Left colon (tissue), 2 donors: ENCODE data around the gene NUDT2. TPM values are rescaled to one million over a fixed set of nuclear protein-coding genes. Genes with fewer than 3 reads are reported as not detected.
"Not testable (repeated sequence)": the region's sequence is repeated elsewhere in the genome, so short reads cannot be mapped to it uniquely, and the experiment has no call there.

ENCODE experiments used
- ATAC-seq: fragments of 200-7000 bp; cut with Tn5 transposase; one replicate; pipeline ENCODE4 v1.9.1; 2020; ENCODE audit warnings: mild to moderate bottlenecking, moderate library complexity
- DNase-seq, 2 donors: peaks; one replicate each; pipeline ENCODE4 v3.0.0-alpha.2; 2020
- intact Hi-C, 2 donors: fragments of 100-400 bp; cut with DNase I in 1 of 2; cut with micrococcal nuclease in 1 of 2; formaldehyde crosslinking; loops; one replicate each; pipeline versions ENCODE4 v1.11.2 to v1.14.0; 2022; cut with DNase I, micrococcal nuclease
- long read RNA-seq: library from polyadenylated mRNA; unstranded; transcript quantifications from one replicate; pipeline ENCODE4 v2.0.0, GENCODE V29; 2021
- total RNA-seq, 2 donors: library from RNA; stranded (reverse); fragmentation: NEBNext Ultra II Directional; extraction: Animal tissue kit (Norgen Biotek cat#: 25700); gene quantifications; one replicate each; pipeline ENCODE4 v1.2.1, GENCODE V29; 2021
- donor health status: DM: no; HTN: no; CAD: no.
- donor health status: DM: yes; HTN: yes; CAD: no.

Gene NUDT2
- total RNA-seq = 10 to 100 TPM; 14.0 to 19.2 TPM
- long read RNA-seq, partial matches to known transcripts = 1 of 10 reads
- long read RNA-seq, other reads (novel, unspliced or antisense) = 4 of 10 reads

DNA sequence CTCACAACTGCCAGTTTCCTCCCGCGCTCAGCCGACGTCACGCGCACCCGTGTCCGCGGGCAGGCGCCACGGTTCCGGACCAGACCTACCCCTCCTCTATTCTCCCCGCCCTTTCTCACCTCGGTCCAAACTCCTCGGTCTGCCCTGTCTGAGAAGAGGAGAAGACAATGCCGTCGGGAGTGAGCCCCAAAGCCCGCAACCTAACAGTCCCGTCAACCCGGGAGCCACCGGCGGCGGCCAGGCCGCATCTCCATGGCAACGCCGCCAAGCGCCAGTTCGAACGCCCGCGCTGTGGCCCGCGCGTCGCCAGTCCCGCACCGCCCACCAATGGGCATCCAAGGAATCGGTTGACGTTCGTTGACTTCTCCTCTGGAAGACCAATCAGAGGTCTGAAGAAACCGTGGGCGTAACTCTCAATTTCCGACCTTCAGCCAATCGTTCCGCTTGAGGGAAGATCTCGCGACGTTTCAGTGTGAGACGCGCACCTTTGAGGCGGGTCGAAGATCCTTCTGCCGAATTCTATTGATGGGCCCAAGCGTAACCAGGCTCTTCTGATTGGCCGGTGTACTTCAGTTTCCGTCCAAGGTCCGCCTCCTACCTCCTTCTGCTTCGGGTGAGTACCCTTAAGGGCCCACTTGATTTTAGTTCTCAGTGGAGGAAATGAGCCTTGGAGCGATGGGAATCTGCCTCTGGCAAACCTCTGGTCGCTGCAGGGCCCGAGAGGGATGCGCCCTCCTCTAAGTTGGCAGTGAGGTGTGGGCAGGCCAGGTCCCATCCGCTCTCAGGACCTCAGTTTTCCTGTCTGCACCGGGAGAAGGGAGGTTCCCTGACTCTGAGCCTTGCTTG, at the start of gene NUDT2, which contains the start of gene KIF24:
NUDT2 (plus strand) TSS at position 583 of the 846 bp plus-strand sequence. CDS start 9,471 bp downstream, outside the sequence.
KIF24 (minus strand) TSS at position 282 of the 846 bp plus-strand sequence. CDS start 17,922 bp downstream, outside the sequence.
- DNase-seq (peak; percentile 93 to 99), ATAC-seq (peak; percentile 91)
- intact Hi-C loops = no loop called here

DNA sequence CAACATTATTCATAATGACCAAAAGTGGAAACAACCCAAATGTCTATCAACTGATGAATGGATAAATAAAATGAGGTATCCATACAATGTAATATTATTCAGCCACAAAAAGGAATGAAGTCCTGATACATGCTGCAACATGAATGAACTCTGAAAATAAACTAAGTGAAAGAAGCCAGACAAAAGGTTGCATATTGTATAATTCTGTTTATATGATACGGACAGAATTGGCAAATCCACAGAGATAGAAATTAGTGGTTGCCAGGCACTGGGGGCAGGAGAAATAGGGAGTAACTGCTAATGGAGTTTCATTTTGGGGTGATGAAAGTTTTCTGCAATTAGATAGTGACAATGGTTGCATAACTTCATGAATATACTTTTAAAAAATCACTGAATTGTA, 47.3 kb upstream of the NUDT2 start:
- ATAC-seq (no peak), DNase-seq (no peak)
- intact Hi-C loops = no loop called here

DNA sequence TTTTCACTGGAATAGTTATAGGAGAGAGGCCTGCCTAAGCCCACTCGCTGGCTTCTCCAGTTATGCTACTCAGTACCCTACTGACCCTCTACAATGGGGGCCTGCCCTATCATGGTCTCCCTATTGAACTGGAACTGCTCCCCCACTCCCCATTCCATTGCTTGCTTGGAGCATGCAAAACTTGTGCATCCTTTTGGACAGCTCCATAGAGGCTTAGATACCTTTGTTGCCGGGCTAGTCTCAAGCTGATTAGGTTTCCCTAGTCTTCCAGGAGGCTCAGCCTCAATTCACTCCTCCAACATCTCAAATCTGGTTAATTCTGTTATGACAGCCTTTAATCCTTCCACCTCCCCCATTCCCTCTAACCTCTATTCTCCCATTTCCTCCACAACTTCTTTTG, 40.2 kb upstream of the NUDT2 start:
- intact Hi-C loops = no loop called here
- ATAC-seq = no peak

DNA sequence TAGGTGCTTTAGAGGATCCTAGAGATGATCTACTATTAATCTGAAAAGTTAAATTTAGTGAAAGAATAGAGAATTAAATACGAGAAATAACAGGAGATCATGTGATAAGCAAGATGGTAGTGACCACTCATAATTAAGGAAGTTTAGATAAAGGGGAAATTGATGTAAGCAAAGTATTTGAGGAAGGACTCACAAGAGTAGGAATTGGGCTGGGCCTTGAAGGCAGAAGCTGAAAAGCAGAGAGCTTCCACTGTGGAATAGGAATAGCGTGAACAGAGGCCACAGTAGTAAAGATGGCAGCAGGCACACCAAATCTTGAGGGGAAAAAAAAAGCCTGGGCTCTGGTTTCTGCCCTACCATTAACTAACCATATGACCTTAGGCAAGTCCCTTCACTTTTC, 38.3 kb upstream of the NUDT2 start:
- intact Hi-C loops = no loop called here
- ATAC-seq = no peak
- DNase-seq = no peak

More for the DNA sequence above, 40.2 kb upstream of the NUDT2 start:
- no peak for DNase-seq

DNA sequence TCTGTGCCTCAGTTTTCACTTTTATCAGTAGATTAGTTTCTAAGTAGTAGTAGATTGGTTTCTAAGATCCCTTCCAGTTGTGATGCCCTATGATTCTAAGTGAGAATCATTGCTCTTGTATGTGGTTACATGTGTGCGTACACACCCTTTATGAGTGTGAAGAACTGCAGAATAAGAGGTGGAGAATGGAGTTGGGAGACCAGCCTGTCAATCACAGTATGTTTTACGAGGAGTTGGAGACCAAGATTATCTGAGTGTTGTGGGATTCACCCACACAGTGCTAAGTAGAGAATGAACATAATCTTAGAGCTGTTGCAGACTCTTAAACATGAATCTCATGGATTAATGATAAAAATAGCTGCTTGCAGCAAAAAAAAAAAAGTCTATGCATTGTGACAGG, 37.9 kb upstream of the NUDT2 start:
- ATAC-seq (no peak), DNase-seq (no peak)
- intact Hi-C loops = no loop called here

DNA sequence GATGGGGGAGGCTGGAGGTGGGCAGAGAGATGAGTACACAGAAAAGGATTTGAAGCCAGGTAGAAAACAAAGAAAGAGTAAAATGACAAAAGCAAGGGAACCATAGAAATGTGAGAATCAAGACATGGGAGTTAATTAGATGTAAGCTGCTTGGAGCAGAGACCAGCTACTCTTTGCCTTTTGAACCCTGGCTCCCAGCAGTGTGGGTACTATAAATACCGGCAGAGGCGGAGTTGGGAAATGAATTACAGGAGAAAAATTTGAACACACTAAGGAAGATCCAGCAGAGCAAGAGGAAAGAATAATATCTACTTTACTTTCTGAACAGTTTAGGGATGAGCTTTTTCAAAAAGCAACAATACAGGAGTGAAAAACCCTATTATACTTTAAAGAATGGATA, 36.8 kb upstream of the NUDT2 start:
- intact Hi-C loops = no loop called here
- DNase-seq (no peak), ATAC-seq (peak; percentile 56)

DNA sequence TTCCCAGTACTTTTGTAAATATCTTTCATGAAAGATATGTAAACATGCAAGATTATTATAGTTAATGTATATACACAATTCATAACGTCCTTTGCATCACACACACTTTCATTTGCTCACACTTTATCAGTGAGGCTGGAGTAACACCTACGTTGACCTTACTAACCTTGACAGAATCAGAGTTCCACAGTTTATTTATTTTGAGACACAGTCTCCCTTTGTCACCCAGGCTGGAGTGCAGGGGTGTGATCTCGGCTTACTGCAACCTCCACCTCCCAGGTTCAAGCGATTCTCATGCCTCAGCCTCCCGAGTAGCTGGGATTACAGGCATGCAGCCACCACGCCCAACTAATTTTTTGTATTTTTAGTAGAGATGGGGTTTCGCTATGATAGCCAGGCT, 28.3 kb upstream of the NUDT2 start:
- ATAC-seq, DNase-seq, intact Hi-C loops: not testable (repeated sequence)

DNA sequence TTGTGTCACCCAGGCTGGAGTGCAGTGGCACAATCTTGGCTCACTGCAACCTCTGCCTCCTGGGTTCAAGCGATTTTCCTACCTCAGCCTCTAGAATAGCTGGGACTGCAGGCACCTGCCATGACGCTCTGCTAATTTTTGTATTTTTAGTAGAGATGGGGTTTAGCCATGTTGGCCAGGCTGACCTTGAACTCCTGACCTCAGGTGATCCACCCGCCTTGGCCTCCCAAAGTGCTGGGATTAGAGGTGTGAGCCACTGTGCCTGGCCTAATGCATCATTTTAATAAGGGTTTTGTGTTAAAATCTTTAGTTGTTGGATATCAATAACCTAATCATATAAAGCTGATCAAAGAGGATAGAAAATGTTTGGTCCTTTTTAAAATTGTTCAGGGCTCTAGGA, 21.1 kb upstream of the NUDT2 start:
- DNase-seq, ATAC-seq, intact Hi-C loops: not testable (repeated sequence)

DNA sequence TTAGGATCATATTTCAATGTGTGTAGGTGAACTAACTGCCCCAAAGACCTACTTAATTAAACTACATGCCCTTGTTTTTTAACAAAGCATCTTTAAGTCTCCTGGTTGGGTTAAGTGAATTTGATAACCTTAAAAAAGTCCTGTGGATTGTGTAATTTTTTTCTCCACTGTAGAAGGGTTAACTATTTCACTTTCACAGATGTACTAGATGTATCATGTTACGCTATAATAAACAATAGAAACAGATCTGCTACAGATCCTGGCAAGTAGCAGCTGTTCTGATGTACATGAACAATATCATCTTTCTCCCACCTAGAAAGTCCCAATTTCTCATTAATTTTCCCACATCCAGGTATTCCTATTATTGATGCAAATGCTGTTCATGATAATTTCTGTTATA, 19.2 kb upstream of the NUDT2 start:
- intact Hi-C loops = no loop called here
- ATAC-seq (no peak), DNase-seq (no peak)

DNA sequence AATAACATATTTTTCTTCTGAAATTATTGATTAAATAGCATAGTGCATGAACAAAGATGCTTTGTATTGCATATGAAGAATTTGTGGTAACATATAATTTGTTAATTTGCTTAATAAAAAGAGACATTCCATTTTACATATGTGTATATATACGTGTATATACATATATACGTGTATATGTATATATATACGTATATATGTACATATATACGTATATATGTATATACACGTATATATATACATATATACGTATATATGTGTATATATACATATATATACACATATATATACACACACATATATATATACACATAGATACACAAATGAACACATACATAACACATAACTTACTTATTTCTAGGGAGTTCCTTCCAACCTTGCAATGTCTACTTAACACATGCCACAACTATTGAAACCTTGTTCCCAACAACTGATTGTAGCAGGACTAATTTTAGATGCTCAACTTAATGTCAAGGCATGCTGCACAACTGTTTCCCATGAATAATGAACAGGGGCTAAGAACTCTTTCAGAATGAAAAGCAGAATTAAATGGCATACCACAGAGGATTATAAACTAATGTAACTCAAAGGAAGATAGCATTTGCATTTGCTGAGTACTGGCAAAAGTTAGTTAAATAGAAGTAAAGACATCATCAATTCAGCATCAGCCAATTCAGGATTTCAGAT, 17.7 kb upstream of the NUDT2 start:
- DNase-seq = no peak

DNA sequence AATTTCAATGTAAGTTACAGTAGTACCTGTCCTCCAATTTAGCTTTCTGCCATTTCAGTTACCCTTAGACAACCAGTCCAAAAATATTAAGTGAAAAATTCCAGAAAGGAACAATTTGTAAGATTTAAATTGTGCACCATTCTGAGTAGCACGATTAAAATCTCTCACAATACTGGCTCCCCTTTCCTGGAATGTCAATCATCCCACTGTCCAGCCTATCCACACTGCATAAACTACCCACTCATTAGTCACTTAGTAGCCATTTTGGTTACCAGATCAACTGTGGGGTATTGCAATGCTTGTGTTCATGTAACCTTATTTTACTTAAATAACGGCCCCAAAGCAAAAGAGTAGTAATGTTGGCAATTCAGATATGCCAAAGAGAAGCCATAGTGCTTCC, 11.9 kb upstream of the NUDT2 start:
- DNase-seq (no peak), ATAC-seq (no peak)
- intact Hi-C loops = no loop called here

More for the DNA sequence above, 17.7 kb upstream of the NUDT2 start:
- intact Hi-C loops = no loop called here
- ATAC-seq = no peak

DNA sequence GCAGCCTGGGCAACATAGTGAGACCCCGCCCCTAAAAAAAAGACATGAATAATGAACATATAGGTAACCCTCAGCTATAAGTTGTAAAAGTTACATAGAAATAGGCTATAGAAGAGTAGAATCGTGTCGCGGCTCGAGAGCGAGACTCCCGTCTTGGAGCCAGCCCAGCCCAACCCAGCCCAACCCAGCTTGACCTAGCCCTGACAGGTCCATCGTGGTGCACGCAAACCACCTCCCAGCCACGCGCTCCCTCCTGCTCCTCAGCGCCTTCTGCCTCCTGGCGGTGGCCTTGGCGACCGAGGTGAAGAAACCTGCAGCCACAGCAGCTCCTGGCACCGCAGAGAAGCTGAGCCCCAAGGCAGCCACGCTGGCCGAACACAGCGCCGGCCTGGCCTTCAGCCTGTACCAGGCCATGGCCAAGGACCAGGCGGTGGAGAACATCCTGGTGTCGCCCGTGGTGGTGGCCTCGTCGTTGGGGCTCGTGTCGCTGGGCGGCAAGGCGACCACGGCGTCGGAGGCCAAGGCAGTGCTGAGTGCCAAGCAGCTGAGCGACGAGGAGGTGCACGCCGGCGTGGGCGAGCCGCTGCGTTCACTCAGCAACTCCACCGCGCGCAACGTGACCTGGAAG, 11.1 kb upstream of the NUDT2 start:
- DNase-seq (no peak), ATAC-seq (no peak)
- intact Hi-C loops = no loop called here

DNA sequence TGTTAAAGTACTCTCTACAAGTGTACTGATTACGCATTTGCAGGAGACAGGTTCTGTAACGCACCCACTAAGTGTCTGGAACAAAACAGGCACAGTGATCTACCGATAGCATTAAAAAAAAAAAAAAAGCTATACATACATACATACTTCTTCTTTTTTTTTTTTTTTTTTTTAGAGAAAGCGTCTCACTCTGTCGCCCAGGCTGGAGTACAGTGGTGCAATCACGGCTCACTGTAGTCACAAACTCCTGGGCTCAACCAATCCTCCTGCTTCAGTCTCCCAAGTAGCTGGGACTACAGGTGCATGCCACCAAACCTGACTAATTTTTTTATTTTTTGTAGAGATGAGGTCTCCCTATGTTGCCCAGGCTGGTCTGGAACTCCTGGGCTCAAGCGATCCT, 7.9 kb upstream of the NUDT2 start:
- ATAC-seq (no peak), DNase-seq (no peak)
- intact Hi-C loops = no loop called here

DNA sequence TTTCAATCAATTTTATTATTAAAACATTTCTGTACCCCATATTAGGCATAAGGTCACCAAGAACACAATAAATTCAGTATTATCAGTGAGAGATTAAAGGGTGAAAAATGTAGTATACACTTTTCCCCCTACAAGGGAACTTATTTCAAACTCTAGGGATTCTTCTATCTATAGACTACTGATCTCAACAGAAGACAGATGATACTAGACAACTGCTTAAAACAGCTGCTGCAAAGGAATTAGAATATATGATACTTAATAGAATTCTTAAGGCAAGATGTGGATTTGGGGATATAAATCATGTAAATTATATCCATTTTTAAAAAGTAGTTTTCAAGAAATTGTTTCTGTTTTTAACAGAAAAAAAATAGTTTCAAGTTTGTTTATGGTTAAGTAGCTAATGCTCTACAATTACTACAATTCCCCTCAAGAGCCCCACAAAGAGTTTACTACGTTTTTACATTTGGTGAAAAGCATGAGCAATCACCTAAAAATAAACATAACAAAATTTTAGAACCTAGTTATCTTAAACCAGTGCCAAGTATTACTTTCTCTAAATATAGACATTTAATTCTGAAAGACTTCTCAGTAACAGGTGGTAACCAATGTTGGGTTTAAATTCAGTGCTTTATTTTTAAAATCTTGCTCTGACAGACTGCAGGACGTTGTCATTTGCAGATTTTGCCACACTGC, 6.3 kb upstream of the NUDT2 start:
- no peak for ATAC-seq
- intact Hi-C loops = no loop called here

DNA sequence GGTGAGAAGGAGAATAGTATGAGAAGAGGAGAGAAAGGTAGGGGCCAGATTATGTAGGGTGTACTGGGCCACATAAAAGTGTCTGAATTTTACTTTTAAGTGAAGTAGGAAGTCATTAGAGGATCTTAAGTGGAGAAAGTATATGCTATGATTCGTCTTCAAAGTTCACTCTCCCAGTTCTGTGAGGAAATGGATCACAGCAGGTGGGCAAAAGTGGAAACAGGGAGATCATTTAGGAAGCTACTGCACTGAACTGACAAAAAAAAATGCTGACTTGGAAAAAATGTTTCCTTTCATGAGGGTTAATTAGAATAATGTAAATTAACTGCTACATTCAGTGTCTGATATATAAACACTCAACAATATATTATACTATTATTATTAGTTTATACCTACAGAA, 2.7 kb upstream of the NUDT2 start:
- no peak for ATAC-seq
- intact Hi-C loops = no loop called here
- DNase-seq = no peak

More for the DNA sequence above, 6.3 kb upstream of the NUDT2 start:
- no peak for DNase-seq

DNA sequence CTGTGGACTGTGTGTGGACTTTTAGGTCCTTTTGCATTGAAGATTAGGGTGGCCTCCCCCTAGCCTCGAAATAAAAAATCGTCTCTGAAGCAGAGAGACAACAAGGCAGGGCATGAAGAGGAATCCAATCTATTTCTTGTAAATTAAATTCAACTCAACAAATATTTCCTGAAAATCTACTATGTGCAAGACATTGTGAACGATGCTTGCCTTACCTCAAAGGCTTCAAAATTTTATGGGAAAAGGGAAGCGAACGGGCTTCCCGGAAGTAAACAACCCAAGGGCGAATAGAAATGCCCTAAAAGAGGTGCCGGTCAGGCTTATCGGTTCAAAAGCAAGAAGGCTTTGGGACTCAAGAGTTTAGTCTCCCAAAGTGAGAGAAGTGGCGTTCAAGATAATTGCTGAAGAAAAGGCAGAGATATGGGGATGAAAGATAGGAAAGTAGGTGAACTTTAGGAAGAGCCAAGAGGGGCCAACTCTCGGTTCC, 826 bp upstream of the NUDT2 start:
- ATAC-seq (peak; percentile 11), DNase-seq (no peak)
- intact Hi-C loops = no loop called here

DNA sequence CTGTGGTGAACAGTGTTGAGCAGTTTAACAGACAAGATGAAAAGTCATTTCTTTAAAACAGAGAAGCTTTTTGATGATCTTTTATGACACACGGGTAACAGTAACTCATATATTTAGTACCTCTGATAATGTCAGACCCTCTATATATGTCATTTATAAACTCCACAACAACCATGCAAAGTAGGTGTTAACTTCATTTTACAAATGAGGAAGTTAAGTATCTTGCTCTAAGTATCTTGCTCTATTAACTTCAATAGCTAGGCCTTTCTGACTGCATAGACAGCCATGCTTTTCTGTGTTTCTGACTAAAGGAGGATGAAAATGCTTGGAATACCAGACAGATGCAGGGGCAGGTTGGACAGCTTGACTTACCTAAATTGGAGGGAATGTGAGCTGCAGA, 1.8 kb downstream of the NUDT2 start:
- DNase-seq (no peak), ATAC-seq (no peak)
- intact Hi-C loops = loop anchor here in 1 of 2 donors (5.0 kb wide), 1 partner anchor 46 kb away; the partner anchor contains the start of gene MYORG

DNA sequence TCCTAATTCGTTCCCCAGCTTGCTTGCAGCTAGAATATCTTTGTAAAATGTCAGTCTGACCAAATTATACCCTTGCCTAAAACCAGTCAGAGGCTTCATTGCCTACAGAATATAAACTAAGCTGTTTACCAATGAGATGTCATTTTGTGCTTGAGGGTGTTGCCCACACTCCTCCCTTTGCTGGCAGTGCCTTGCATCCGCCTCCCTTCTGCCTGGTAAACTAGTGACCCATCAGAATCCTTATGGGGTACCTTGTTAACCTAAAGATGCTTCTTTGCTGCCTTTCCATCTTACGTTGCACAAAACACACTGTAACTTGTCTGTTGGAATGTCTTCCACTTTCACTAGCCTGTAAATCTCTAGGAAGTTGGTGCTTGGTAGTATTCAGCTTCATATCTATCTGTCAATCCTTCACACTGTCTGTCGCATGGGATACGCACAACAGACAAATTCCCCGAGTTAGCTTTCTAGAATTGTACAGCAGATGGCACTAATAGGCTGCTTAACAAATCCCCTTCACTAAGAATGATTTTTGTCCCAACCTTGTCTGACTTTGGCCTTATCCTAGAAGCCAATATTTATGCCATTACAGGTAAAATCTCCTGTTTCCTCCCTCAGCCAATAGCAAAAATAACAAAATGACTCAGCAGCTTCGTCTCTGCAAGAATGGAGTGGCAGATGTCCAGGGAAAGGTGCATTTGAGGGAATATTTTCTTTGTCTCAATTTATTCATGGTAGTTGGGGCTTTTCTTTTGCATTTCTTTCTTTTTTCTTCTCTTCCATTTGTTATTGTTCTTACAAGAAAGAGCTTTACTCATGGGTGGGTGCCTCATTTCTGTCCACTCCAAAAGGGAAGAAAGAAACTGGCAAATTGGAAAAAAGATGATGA, 3.0 kb downstream of the NUDT2 start:
- DNase-seq = no peak
- no peak for ATAC-seq
- intact Hi-C loops = loop anchor here (2.0 to 5.0 kb wide), 2 partner anchors 45 to 46 kb away; partner anchors contain the start of gene MYORG (in 1 of the 2)
